ENCODE measurements around the gene MALSU1.

Gene MALSU1

DNA sequence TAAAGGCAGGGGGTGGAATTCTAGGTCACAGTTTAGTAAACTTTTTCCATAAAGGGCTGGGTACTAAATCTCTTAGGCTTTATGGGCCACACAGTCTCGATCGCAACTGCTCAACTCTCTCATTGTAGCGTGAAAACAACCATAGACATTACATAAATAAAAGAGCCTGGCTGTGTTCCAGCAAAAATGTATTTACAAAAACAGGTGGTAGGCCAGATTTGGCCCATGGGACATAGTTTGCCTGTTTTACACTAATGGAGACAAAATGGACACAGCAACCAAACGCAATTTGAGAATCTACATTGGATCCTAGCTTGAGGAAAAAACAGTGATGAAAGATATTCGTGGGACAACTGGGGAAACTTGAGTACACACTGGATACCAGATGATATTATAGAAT is 23.2 kb upstream of the MALSU1 start:
- no peak for DNase-seq (ENCODE audit: low read depth)
- H3K4me3 ChIP-seq (ENCODE audit: low read length) = no peak overlapping the region
- TF ChIP-seq, protein P1, sequence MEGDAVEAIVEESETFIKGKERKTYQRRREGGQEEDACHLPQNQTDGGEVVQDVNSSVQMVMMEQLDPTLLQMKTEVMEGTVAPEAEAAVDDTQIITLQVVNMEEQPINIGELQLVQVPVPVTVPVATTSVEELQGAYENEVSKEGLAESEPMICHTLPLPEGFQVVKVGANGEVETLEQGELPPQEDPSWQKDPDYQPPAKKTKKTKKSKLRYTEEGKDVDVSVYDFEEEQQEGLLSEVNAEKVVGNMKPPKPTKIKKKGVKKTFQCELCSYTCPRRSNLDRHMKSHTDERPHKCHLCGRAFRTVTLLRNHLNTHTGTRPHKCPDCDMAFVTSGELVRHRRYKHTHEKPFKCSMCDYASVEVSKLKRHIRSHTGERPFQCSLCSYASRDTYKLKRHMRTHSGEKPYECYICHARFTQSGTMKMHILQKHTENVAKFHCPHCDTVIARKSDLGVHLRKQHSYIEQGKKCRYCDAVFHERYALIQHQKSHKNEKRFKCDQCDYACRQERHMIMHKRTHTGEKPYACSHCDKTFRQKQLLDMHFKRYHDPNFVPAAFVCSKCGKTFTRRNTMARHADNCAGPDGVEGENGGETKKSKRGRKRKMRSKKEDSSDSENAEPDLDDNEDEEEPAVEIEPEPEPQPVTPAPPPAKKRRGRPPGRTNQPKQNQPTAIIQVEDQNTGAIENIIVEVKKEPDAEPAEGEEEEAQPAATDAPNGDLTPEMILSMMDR (conservative IDR thresholded peaks at IDR 0.05; ENCODE audit: low read depth, low read length) = no peak

DNA sequence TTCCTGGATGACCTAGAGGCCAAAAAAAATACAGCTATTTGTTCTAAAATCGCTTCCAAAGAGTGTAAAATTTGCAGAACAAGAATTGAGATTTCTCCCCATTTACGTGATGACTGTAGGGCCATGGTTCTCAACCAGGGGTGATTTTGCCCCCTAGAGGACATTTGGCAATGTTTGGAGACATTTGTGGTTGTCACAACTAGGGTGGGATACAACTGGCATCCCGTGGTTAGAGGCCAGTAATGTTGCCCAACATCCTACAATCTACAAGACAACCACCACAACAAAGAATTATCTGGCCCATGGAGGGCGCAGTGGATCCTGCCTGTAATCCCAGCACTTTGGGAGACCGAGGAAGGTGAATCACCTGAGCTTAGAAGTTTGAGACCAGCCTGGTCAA is 22.8 kb upstream of the MALSU1 start:
- no peak overlapping the region for H3K4me3 ChIP-seq (ENCODE audit: low read length)
- TF ChIP-seq, protein P1 (conservative IDR thresholded peaks at IDR 0.05; ENCODE audit: low read depth, low read length) = peak; percentile 38
- no peak for DNase-seq (ENCODE audit: low read depth)

DNA sequence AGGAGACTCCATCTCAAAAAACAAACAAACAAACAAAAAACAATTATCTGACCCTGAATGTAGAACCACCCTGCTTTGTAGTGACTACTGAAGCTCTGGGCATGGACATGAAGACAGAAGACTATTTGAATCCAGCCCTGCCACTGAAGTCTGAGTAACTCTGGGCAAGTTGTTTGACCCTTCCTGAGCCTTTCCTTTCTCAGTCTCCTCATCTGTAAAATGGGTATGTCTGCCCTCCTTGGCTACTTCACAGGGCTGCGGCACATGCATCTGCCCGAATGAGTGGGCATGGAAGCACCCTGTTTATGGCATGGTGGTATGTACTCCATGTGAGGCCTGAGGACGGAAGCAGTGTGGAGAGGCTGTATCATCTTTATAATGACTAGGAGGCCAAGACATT is 22.2 kb upstream of the MALSU1 start:
- no peak for DNase-seq (ENCODE audit: low read depth)
- no peak overlapping the region for H3K4me3 ChIP-seq (ENCODE audit: low read length)
- TF ChIP-seq, protein P1 (conservative IDR thresholded peaks at IDR 0.05; ENCODE audit: low read depth, low read length) = no peak

DNA sequence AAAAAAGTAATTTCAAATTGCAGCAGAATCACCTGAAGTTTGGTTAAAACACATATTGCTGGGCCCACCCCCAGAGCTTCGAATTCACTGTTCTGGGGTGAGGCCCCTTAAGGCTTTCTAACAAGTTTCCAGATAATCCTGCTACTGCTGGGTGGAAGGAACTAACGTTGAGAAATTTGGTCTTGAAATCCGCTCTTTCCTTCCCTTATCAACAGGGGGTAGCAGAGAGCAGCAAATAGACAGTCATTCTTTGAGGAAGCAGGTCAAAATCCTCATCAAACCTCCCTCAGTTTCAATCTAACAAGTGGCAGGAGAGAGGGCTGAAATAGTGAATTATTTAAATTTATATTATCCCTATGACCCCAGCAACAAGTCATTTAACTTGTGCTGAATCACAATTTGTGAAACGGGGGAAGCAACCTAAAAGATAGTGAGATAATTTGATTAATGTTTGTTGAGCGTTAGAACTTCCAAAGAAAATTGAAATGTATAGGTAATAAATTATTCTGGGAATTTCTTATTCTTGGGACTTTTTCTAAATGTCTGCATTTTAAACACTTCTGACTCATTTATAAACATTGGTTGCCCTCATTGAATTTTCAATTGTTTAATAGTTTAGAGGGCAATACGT is 21.7 kb upstream of the MALSU1 start:
- TF ChIP-seq, protein P1 (conservative IDR thresholded peaks at IDR 0.05; ENCODE audit: low read depth, low read length) = peak; percentile 84

DNA sequence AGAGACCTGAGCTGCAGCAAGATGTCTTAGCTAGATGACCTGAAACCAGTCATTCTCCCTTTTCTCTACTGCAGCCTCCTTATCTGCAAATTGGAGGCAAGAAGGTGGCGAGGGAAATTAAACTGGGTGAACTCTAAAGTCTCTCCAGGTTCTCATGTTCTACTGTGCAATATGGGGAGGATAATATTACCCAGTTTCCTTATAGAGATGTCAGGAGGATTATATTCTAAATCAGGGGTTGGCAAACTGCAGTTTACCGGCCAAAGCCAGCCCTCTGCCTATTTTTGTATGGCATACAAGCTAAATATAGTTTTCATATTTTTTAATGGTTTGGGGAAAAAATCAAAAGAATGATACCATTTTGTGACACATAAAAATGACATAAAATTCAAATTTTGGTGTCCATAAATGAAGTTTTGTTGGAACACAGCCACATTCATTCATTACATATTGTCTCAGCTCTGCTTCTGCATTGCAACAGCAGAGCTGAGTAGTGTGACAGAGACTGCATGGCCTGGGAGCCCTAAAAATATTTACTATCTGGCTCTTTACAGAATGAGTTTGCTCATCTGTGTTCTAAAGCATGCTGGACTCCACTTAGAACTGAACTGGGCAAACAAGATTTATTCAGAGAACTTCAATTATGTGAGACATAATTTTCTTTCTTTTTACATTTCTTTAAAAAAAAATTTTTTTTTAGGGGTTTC is 19.2 kb upstream of the MALSU1 start:
- H3K4me3 ChIP-seq (ENCODE audit: low read length) = no peak overlapping the region
- DNase-seq (ENCODE audit: low read depth) = no peak
- TF ChIP-seq, protein P1 (conservative IDR thresholded peaks at IDR 0.05; ENCODE audit: low read depth, low read length) = no peak

More for the DNA sequence above, 21.7 kb upstream of the MALSU1 start:
- peak; percentile 36 for DNase-seq (ENCODE audit: low read depth)
- no peak overlapping the region for H3K4me3 ChIP-seq (ENCODE audit: low read length)

DNA sequence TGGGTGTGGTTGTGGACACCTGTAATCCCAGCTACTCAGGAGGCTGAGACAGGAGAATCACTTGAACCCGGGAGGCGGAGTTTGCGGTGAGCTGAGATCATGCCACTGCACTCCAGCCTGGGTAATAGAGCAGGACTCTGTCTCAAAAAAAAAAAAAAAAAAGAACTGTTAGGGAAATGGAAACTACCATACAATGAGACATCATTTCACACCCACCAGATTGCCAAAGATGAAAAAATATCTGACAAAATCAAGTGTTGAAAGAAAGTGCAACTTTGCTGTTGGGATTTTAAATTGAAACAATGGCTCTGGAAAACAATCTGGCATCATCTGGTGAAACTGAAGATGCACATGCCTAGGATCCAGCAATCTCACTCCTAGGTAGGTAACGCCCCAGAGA is 16.1 kb upstream of the MALSU1 start:
- TF ChIP-seq, protein P1 (conservative IDR thresholded peaks at IDR 0.05; ENCODE audit: low read depth, low read length) = no peak
- no peak overlapping the region for H3K4me3 ChIP-seq (ENCODE audit: low read length)
- no peak for DNase-seq (ENCODE audit: low read depth)

DNA sequence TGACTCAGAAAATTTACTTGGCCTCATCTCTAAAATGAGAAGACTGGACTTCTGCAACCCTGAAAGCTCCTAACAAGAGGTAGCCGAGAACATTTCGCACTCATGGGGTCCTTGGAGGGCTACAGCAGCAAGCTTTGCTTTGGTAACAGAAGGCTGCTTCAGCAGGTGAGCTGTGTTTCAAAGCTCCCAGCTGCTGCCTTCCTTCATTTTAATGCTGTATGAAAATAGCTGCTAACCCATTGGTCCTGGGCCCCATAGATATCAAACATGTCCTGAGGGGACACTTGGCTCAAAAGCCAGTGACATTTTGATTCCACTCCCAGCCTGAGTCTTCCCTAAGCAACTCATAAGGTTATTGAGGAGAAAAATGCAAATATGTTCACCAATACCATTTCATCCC is 14.3 kb upstream of the MALSU1 start:
- H3K4me3 ChIP-seq (ENCODE audit: low read length) = no peak overlapping the region
- TF ChIP-seq, protein P1 (conservative IDR thresholded peaks at IDR 0.05; ENCODE audit: low read depth, low read length) = no peak
- no peak for DNase-seq (ENCODE audit: low read depth)

All from retinal pigment epithelial cell (primary cell).